IPS DF 6.9 (cell line): ENCODE data around the gene RPL32.
"Not testable (repeated sequence)": the region's sequence is repeated elsewhere in the genome, so short reads cannot be mapped to it uniquely, and the experiment has no call there.

Experiments
- DNase-seq: peaks from one replicate; pipeline ENCODE4 v3.0.0-alpha.2; 2013; ENCODE audit warnings: low read depth, low spot score
- H3K27ac ChIP-seq: one replicate; pipeline ENCODE4 v1.5.1; 2013; ENCODE audit warnings: low read length, control low read depth
- H3K27me3 ChIP-seq: 2 replicates; pipeline ENCODE4 v1.6.1; 2013; ENCODE audit warnings: mild to moderate bottlenecking, low read length; ENCODE audit not compliant: control insufficient read depth, insufficient read depth
- H3K36me3 ChIP-seq: 2 replicates; pipeline ENCODE4 v1.6.1; 2013; ENCODE audit warnings: low read length; ENCODE audit not compliant: control insufficient read depth, insufficient read depth
- H3K4me1 ChIP-seq: 2 replicates; pipeline ENCODE4 v1.6.1; 2013; ENCODE audit warnings: low read length; ENCODE audit not compliant: control insufficient read depth, insufficient read depth
- H3K4me3 ChIP-seq: 2 replicates; pipeline ENCODE4 v1.5.1; 2013; ENCODE audit warnings: mild to moderate bottlenecking, low read length
- H3K9me3 ChIP-seq: 2 replicates; pipeline ENCODE4 v1.6.1; 2013; ENCODE audit warnings: low read length, inconsistent platforms; ENCODE audit not compliant: control insufficient read depth, insufficient read depth
- WGBS: extraction: QIAGEN DNeasy Blood & Tissue Kit; methylation state at CpG from one replicate; pipeline ENCODE4 v1.1.7; 2013; ENCODE audit warnings: mixed read lengths, missing lambda C conversion rate; ENCODE audit not compliant: insufficient read length, insufficient coverage; 5-methylcytosine and 5-hydroxymethylcytosine counted together

The RPL32 gene

GRCh38 chr3:12866836-12867235 is 25.5 kb upstream of the RPL32 start:
- H3K4me3 ChIP-seq: no peak overlapping the region
- H3K27ac ChIP-seq: no peak overlapping the region
- no peaks in the 10 kb centered on the region; the same call in 1 of the 2 replicates for H3K9me3 ChIP-seq
- peaks cover 3% of the 10 kb centered on the region; the same call in 1 of the 2 replicates for H3K4me1 ChIP-seq
- H3K27me3 ChIP-seq: no peaks in the 10 kb centered on the region; the same call in 1 of the 2 replicates
- DNase-seq: no peak
- H3K36me3 ChIP-seq: no peaks in the 10 kb centered on the region
- no CpG with 5 or more reads among the region's 6 CpGs for WGBS

GRCh38 chr3:12865271-12865670 is 23.9 kb upstream of the RPL32 start:
- H3K4me1 ChIP-seq: peaks cover 3% of the 10 kb centered on the region; the same call in 1 of the 2 replicates
- WGBS: no CpG with 5 or more reads among the region's 4 CpGs
- no peak overlapping the region for H3K27ac ChIP-seq
- no peak overlapping the region for H3K4me3 ChIP-seq
- H3K27me3 ChIP-seq: no peaks in the 10 kb centered on the region
- H3K36me3 ChIP-seq: no peaks in the 10 kb centered on the region
- H3K9me3 ChIP-seq: no peaks in the 10 kb centered on the region; the same call in 1 of the 2 replicates
- DNase-seq: no peak

- no CpG with 5 or more reads among the region's 8 CpGs for WGBS
- no peak for DNase-seq
- H3K9me3 ChIP-seq: no peaks in the 10 kb centered on the region; the same call in 1 of the 2 replicates
- no peaks in the 10 kb centered on the region for H3K27me3 ChIP-seq
- H3K36me3 ChIP-seq: no peaks in the 10 kb centered on the region
- no peaks in the 10 kb centered on the region for H3K4me1 ChIP-seq
- no peak overlapping the region for H3K4me3 ChIP-seq
- H3K27ac ChIP-seq: no peak overlapping the region
These were observed 21.0 kb upstream of the RPL32 start for GRCh38 chr3:12862387-12862786.

- DNase-seq: no peak
- H3K4me3 ChIP-seq: no peak overlapping the region
- no peaks in the 10 kb centered on the region for H3K4me1 ChIP-seq
- WGBS: no CpG with 5 or more reads among the region's 5 CpGs
- no peaks in the 10 kb centered on the region; the same call in 1 of the 2 replicates for H3K9me3 ChIP-seq
- H3K27ac ChIP-seq: no peak overlapping the region
- H3K27me3 ChIP-seq: no peaks in the 10 kb centered on the region
- H3K36me3 ChIP-seq: no peaks in the 10 kb centered on the region
These were observed 20.2 kb upstream of the RPL32 start for GRCh38 chr3:12861611-12862010.

GRCh38 chr3:12859840-12860239 is 18.5 kb upstream of the RPL32 start:
- H3K4me3 ChIP-seq: no peak overlapping the region
- H3K27ac ChIP-seq: no peak overlapping the region
- WGBS: no CpG with 5 or more reads among the region's 7 CpGs
- H3K27me3 ChIP-seq: no peaks in the 10 kb centered on the region
- H3K9me3 ChIP-seq: no peaks in the 10 kb centered on the region
- no peak for DNase-seq
- H3K4me1 ChIP-seq: no peaks in the 10 kb centered on the region
- H3K36me3 ChIP-seq: no peaks in the 10 kb centered on the region

- no peak for DNase-seq
- WGBS: no CpG with 5 or more reads among the region's 5 CpGs
- Histone ChIP-seq H3K4me1 (no peaks in the 10 kb centered on the region), H3K27ac (no peak overlapping the region), H3K9me3 (no peaks in the 10 kb centered on the region), H3K4me3 (no peak overlapping the region), H3K27me3 (no peaks in the 10 kb centered on the region), H3K36me3 (no peaks in the 10 kb centered on the region)
These were observed 15.3 kb upstream of the RPL32 start for GRCh38 chr3:12856626-12857025.

GRCh38 chr3:12854565-12854964 is 13.2 kb upstream of the RPL32 start:
- no CpG with 5 or more reads among the region's 4 CpGs for WGBS

GRCh38 chr3:12853847-12854246 is 12.5 kb upstream of the RPL32 start:
- not testable (repeated sequence) for H3K27me3 ChIP-seq, H3K36me3 ChIP-seq, H3K4me1 ChIP-seq, H3K9me3 ChIP-seq, H3K4me3 ChIP-seq, DNase-seq, H3K27ac ChIP-seq
- no CpG with 5 or more reads among the region's 2 CpGs for WGBS

More at GRCh38 chr3:12854565-12854964, 13.2 kb upstream of the RPL32 start:
- Histone ChIP-seq H3K4me1 (no peaks in the 10 kb centered on the region), H3K27me3 (no peaks in the 10 kb centered on the region), H3K9me3 (no peaks in the 10 kb centered on the region), H3K4me3 (no peak overlapping the region), H3K27ac (no peak overlapping the region), H3K36me3 (no peaks in the 10 kb centered on the region)
- no peak for DNase-seq

- H3K4me3 ChIP-seq: no peak overlapping the region
- no CpG with 5 or more reads among the region's 3 CpGs for WGBS
- H3K27ac ChIP-seq: no peak overlapping the region
- no peaks in the 10 kb centered on the region for H3K4me1 ChIP-seq
- H3K36me3 ChIP-seq: no peaks in the 10 kb centered on the region
- H3K9me3 ChIP-seq: no peaks in the 10 kb centered on the region
- DNase-seq: no peak
- H3K27me3 ChIP-seq: no peaks in the 10 kb centered on the region
These were observed 10.8 kb upstream of the RPL32 start for GRCh38 chr3:12852201-12852600.

- Histone ChIP-seq H3K4me3 (no peak overlapping the region), H3K9me3 (no peaks in the 10 kb centered on the region; the same call in 1 of the 2 replicates), H3K27ac (no peak overlapping the region), H3K4me1 (no peaks in the 10 kb centered on the region), H3K36me3 (no peaks in the 10 kb centered on the region), H3K27me3 (no peaks in the 10 kb centered on the region)
- no peak for DNase-seq
- WGBS: no CpG with 5 or more reads among the region's 1 CpG
These were observed 4.4 kb upstream of the RPL32 start for GRCh38 chr3:12845811-12846210.

- Histone ChIP-seq H3K4me3 (no peak overlapping the region), H3K36me3 (peaks cover 22% of the 10 kb centered on the region), H3K27me3 (no peaks in the 10 kb centered on the region), H3K27ac (no peak overlapping the region), H3K4me1 (no peaks in the 10 kb centered on the region), H3K9me3 (no peaks in the 10 kb centered on the region; the same call in 1 of the 2 replicates)
- DNase-seq: no peak
- WGBS: no CpG with 5 or more reads among the region's 4 CpGs
These were observed 1.1 kb upstream of the RPL32 start for GRCh38 chr3:12842469-12842868.
